Measurements from ENCODE around the gene HCFC2. TPM values are rescaled to one million over a fixed set of nuclear protein-coding genes. Genes with fewer than 3 reads are reported as not detected.
A peak's percentile ranks its signal among the peaks of the same experiment; 100 is the strongest.

Gene HCFC2
- total and polyA plus RNA-seq, 9 of the 15 experiments (the other 6 are each of a cell fraction or from before 2014, with no cell fraction given): 1.2 to 6.5 (median 3.8) TPM

- TF ChIP-seq ZBTB33 (CRISPR knock-in tag; IDR thresholded peaks at IDR 0.05) (no peak), NFYB (IDR thresholded peaks at IDR 0.05; ENCODE audit: extremely low read depth, insufficient read length) (no peak), MAX (CRISPR knock-in tag; IDR thresholded peaks at IDR 0.05) (no peak), MAFG (tag; conservative IDR thresholded peaks at IDR 0.05) (no peak), HDGF (IDR thresholded peaks at IDR 0.05) (no peak), THAP12 (CRISPR knock-in tag; IDR thresholded peaks at IDR 0.05) (no peak)
These were observed 41.5 kb upstream of the HCFC2 start (continued) for GRCh38 chr12:104022786-104023185.

GRCh38 chr12:104023710-104024109, 40.6 kb upstream of the HCFC2 start:
- 5% methylated on average over 2 of the region's 2 CpGs for WGBS (ENCODE audit: insufficient coverage, low coverage, missing lambda C conversion rate)
- no peaks in the 10 kb centered on the region for H3K9me1 ChIP-seq (ENCODE audit: control insufficient read depth, insufficient read depth, low read length)
- H3K36me3 ChIP-seq (ENCODE audit: control insufficient read depth, insufficient read depth, low read length): no peaks in the 10 kb centered on the region
- H3K4me2 ChIP-seq (ENCODE audit: insufficient read depth, low read length): no peak overlapping the region
- DNase-seq (ENCODE audit: extremely low read depth in 1 of 4, low spot score in 3 of 4): no peak
- CTCF ChIA-PET (ENCODE audit: low intra/inter-chr PET ratio): no interaction called here
- H3K4me3 ChIP-seq: no peak overlapping the region
- no peak overlapping the region for H3K27ac ChIP-seq (ENCODE audit: extremely low read depth, low read depth, low read length)
- H3K27me3 ChIP-seq (ENCODE audit: control insufficient read depth in 2 of 2, insufficient read depth in 2 of 2, low read length in 2 of 2): peaks cover 9 to 18% of the 10 kb centered on the region in 2 experiments; a peak in 4 of 5 replicates
- H3K9ac ChIP-seq (ENCODE audit: insufficient read depth in 1 of 2, low read depth in 2 of 2, low read length in 2 of 2): no peak overlapping the region
- POLR2A ChIA-PET: no interaction called here
- H4K20me1 ChIP-seq (replicated peaks; ENCODE audit: control insufficient read depth, insufficient read depth, low read length): no peaks in the 10 kb centered on the region
- no peaks in the 10 kb centered on the region for H3K9me3 ChIP-seq (replicated peaks; ENCODE audit: control insufficient read depth, insufficient read depth, low read depth, low read length)
- H2AFZ ChIP-seq (ENCODE audit: low read depth, low read length): no peak overlapping the region
- ATAC-seq: no peak
- no peaks in the 10 kb centered on the region for H3K79me2 ChIP-seq (ENCODE audit: control insufficient read depth, insufficient read depth, low read length)
- H3K4me1 ChIP-seq (replicated peaks in 1 of 2; ENCODE audit: control insufficient read depth in 2 of 2, insufficient read depth in 2 of 2, low read length in 2 of 2): no peaks in the 10 kb centered on the region
- no peak for FAIRE-seq
- intact Hi-C loops (cut with micrococcal nuclease): no loop called here
- BruUV-seq (replicated peaks): no TSS peak
- TF ChIP-seq ZNF146 (CRISPR knock-in tag; IDR thresholded peaks at IDR 0.05; ENCODE audit: unreplicated experiment) (peak; percentile 8), SP2 (IDR thresholded peaks at IDR 0.05; ENCODE audit: extremely low read depth, low read depth, low read length, poor library complexity, severe bottlenecking) (no peak)
- in situ Hi-C loops (cut with MboI): no loop called here
